Ishikawa (cell line): ENCODE measurements around the gene COL8A2.

Experiments
- CREB1 ChIP-seq: IDR thresholded peaks from 2 replicates; pipeline ENCODE4 v1.6.1; 2012; ENCODE audit warnings: low read depth
- EP300 ChIP-seq: IDR thresholded peaks from 2 replicates; pipeline ENCODE4 v1.6.1; 2012; ENCODE audit warnings: borderline replicate concordance
- TAF1 ChIP-seq: IDR thresholded peaks from 2 replicates; pipeline ENCODE4 v1.6.1; 2012; ENCODE audit warnings: low read depth, mild to moderate bottlenecking
- TF ChIP-seq, protein P1 (sequence below): IDR thresholded peaks from 2 replicates; pipeline ENCODE4 v1.6.1; 2012
- TF ChIP-seq, protein P2 (sequence below): IDR thresholded peaks from 2 replicates; pipeline ENCODE4 v1.6.1; 2012
- TF ChIP-seq, protein P3 (sequence below): IDR thresholded peaks from 2 replicates; pipeline ENCODE4 v1.6.1; 2012; ENCODE audit warnings: low read depth, mild to moderate bottlenecking

DNA sequence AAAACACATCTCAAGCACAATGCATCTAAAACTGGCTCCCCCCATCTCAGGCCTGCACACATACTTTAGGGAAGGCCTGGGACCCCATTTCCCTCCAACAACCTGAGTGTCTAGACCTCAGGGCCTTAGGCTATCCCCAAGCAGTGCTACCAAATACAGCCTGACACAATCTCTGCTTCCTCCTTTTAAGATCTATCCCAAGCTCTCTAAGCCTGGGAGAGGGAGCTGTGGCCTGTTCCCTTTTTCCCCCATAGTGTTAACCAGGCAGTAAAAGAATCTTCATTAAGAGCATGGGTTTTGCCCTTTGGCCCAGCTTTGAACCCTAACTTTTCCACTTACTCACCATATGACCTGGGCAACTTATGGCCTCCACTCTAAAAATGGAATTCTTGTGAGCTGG is 10.8 kb upstream of the COL8A2 start:
- TF ChIP-seq EP300 (no peak), TAF1 (no peak), CREB1 (no peak)
- TF ChIP-seq, protein P1, sequence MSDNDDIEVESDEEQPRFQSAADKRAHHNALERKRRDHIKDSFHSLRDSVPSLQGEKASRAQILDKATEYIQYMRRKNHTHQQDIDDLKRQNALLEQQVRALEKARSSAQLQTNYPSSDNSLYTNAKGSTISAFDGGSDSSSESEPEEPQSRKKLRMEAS, result no peak
- TF ChIP-seq, protein P2, sequence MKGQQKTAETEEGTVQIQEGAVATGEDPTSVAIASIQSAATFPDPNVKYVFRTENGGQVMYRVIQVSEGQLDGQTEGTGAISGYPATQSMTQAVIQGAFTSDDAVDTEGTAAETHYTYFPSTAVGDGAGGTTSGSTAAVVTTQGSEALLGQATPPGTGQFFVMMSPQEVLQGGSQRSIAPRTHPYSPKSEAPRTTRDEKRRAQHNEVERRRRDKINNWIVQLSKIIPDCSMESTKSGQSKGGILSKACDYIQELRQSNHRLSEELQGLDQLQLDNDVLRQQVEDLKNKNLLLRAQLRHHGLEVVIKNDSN, result no peak
- TF ChIP-seq, protein P3, sequence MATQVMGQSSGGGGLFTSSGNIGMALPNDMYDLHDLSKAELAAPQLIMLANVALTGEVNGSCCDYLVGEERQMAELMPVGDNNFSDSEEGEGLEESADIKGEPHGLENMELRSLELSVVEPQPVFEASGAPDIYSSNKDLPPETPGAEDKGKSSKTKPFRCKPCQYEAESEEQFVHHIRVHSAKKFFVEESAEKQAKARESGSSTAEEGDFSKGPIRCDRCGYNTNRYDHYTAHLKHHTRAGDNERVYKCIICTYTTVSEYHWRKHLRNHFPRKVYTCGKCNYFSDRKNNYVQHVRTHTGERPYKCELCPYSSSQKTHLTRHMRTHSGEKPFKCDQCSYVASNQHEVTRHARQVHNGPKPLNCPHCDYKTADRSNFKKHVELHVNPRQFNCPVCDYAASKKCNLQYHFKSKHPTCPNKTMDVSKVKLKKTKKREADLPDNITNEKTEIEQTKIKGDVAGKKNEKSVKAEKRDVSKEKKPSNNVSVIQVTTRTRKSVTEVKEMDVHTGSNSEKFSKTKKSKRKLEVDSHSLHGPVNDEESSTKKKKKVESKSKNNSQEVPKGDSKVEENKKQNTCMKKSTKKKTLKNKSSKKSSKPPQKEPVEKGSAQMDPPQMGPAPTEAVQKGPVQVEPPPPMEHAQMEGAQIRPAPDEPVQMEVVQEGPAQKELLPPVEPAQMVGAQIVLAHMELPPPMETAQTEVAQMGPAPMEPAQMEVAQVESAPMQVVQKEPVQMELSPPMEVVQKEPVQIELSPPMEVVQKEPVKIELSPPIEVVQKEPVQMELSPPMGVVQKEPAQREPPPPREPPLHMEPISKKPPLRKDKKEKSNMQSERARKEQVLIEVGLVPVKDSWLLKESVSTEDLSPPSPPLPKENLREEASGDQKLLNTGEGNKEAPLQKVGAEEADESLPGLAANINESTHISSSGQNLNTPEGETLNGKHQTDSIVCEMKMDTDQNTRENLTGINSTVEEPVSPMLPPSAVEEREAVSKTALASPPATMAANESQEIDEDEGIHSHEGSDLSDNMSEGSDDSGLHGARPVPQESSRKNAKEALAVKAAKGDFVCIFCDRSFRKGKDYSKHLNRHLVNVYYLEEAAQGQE, result no peak
